Nephron progenitor cell (in vitro differentiated cells): ENCODE measurements around the gene TTLL5.

Experiments
- DNase-seq: peaks from one replicate; pipeline ENCODE4 v3.0.0; 2021
- H3K27ac Mint-ChIP-seq: 2 replicates; pipeline ENCODE4 v1.8.0; 2021; ENCODE audit warnings: mild to moderate bottlenecking, moderate library complexity, mixed read lengths
- H3K27me3 Mint-ChIP-seq: 2 replicates; pipeline ENCODE4 v1.8.0; 2021; ENCODE audit warnings: mild to moderate bottlenecking, low read depth, mixed read lengths; ENCODE audit not compliant: poor library complexity
- H3K36me3 Mint-ChIP-seq: 2 replicates; pipeline ENCODE4 v1.8.0; 2021; ENCODE audit warnings: low read depth, mixed read lengths
- H3K4me1 Mint-ChIP-seq: 2 replicates; pipeline ENCODE4 v1.8.0; 2021; ENCODE audit warnings: mixed read lengths
- H3K4me3 Mint-ChIP-seq: 2 replicates; pipeline ENCODE4 v1.8.0; 2021; ENCODE audit warnings: mild to moderate bottlenecking, moderate library complexity, mixed read lengths
- H3K9me3 Mint-ChIP-seq: 2 replicates; pipeline ENCODE4 v1.8.0; 2021; ENCODE audit warnings: mild to moderate bottlenecking, moderate library complexity, mixed read lengths
- TF ChIP-seq, protein P1 (sequence below): fragments of 200-600 bp; sonication (generic); IDR thresholded peaks from 2 replicates; pipeline ENCODE4 v1.5.0; 2021; ENCODE audit warnings: antibody characterized with exemption

The TTLL5 gene

GRCh38 chr14:75734854-75735253 is 73.8 kb downstream of the TTLL5 start:
- Mint-ChIP-seq H3K36me3 (peaks cover 25% of the 10 kb centered on the region), H3K9me3 (no peaks in the 10 kb centered on the region), H3K27ac (peak overlapping the region; percentile 50), H3K4me1 (no peaks in the 10 kb centered on the region), H3K27me3 (no peaks in the 10 kb centered on the region), H3K4me3 (no peak overlapping the region)
- no peak for DNase-seq
- TF ChIP-seq, protein P1, sequence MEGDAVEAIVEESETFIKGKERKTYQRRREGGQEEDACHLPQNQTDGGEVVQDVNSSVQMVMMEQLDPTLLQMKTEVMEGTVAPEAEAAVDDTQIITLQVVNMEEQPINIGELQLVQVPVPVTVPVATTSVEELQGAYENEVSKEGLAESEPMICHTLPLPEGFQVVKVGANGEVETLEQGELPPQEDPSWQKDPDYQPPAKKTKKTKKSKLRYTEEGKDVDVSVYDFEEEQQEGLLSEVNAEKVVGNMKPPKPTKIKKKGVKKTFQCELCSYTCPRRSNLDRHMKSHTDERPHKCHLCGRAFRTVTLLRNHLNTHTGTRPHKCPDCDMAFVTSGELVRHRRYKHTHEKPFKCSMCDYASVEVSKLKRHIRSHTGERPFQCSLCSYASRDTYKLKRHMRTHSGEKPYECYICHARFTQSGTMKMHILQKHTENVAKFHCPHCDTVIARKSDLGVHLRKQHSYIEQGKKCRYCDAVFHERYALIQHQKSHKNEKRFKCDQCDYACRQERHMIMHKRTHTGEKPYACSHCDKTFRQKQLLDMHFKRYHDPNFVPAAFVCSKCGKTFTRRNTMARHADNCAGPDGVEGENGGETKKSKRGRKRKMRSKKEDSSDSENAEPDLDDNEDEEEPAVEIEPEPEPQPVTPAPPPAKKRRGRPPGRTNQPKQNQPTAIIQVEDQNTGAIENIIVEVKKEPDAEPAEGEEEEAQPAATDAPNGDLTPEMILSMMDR, result no peak

DNA sequence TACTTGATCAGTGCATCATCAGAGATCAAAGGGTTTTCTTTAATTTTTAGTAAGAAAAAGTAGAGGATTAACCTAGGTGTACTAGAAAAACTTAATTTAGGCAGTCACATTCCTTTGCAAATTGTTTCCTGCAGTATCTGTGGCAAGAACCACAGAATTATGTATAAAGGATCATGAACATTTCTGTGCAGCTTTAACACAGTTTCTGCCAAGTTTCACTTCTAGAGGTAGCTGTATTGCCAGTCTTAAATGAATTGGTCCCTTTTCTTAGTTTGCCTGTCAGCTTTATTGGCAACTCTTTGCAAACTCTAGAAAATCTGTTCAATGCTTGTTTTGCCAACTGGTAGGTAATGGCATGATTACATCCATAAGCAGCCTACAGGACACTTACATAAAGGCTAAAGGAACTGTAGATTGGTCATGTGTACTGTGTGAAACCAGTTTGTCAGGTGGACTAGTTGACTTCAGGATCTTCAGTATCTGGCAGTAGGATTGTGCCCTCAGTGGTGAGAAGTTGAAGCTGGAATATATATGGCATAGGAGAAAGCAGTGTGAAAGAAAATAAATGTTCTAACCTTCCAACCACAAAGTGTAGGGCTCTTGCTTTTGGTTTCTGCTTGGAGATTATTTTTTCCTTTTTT is 75.9 kb downstream of the TTLL5 start:
- no peaks in the 10 kb centered on the region for H3K9me3 Mint-ChIP-seq
- no peak overlapping the region for H3K27ac Mint-ChIP-seq
- H3K4me1 Mint-ChIP-seq, result no peaks in the 10 kb centered on the region
- H3K4me3 Mint-ChIP-seq, result no peak overlapping the region
- no peak for DNase-seq
- H3K36me3 Mint-ChIP-seq, result peaks cover 25% of the 10 kb centered on the region
- TF ChIP-seq, protein P1, result no peak
- H3K27me3 Mint-ChIP-seq, result no peaks in the 10 kb centered on the region

- H3K27me3 Mint-ChIP-seq, result no peaks in the 10 kb centered on the region
- H3K4me1 Mint-ChIP-seq, result no peaks in the 10 kb centered on the region
- H3K9me3 Mint-ChIP-seq, result no peaks in the 10 kb centered on the region
- TF ChIP-seq, protein P1, result no peak
- no peak overlapping the region for H3K27ac Mint-ChIP-seq
- H3K4me3 Mint-ChIP-seq, result no peak overlapping the region
- peaks cover 27% of the 10 kb centered on the region for H3K36me3 Mint-ChIP-seq
- no peak for DNase-seq
Measured at GRCh38 chr14:75738192-75738591, 77.1 kb downstream of the TTLL5 start.

- Mint-ChIP-seq H3K4me1 (no peaks in the 10 kb centered on the region), H3K27me3 (no peaks in the 10 kb centered on the region)
- TF ChIP-seq, protein P1, result no peak
Measured at GRCh38 chr14:75742867-75743266, 81.8 kb downstream of the TTLL5 start.

DNA sequence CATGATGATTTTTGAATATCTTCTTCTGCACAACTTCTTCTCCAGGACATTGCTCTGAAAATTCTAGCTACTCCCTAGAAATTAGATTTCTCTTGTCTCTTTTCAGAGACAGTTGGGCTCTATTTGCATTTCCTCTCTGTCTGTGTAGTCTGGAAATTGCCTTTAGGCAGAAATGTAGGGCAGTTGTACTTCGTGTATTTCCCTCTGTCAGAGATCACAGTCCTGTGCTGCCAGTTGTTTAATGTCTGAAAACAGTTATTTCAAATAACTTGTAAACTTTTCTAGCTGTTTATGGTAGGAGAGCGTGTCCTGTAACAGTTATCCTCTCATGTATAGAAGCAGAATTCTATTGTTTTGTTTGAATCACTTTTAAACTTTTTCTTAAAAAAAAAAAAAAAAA is 86.9 kb downstream of the TTLL5 start:
- Mint-ChIP-seq H3K4me3 (no peak overlapping the region), H3K9me3 (peaks cover 18% of the 10 kb centered on the region), H3K27ac (no peak overlapping the region), H3K4me1 (no peaks in the 10 kb centered on the region), H3K36me3 (peaks cover 80% of the 10 kb centered on the region), H3K27me3 (no peaks in the 10 kb centered on the region)
- TF ChIP-seq, protein P1, result no peak
- DNase-seq, result no peak

More at GRCh38 chr14:75742867-75743266, 81.8 kb downstream of the TTLL5 start:
- Mint-ChIP-seq H3K9me3 (peaks cover 16% of the 10 kb centered on the region), H3K36me3 (peaks cover 61% of the 10 kb centered on the region), H3K4me3 (no peak overlapping the region), H3K27ac (no peak overlapping the region)
- DNase-seq, result no peak

- Mint-ChIP-seq H3K36me3 (peaks cover 79% of the 10 kb centered on the region), H3K4me3 (no peak overlapping the region), H3K9me3 (peaks cover 18% of the 10 kb centered on the region), H3K27me3 (no peaks in the 10 kb centered on the region), H3K4me1 (no peaks in the 10 kb centered on the region), H3K27ac (no peak overlapping the region)
- DNase-seq, result no peak
- TF ChIP-seq, protein P1, result no peak
Measured at GRCh38 chr14:75748336-75748735, 87.3 kb downstream of the TTLL5 start.
